Caco-2 (cell line): ENCODE results near the gene TFR2. TPM values are rescaled to one million over a fixed set of nuclear protein-coding genes. Genes with fewer than 3 reads are reported as not detected.

Experiments
- BruUV-seq: library from RNA; stranded (reverse); fragments of 400-500 nt; replicated peaks from 2 replicates; lab custom pipeline; 2021; lab: Mats Ljungman, UMichigan
- CTCF ChIA-PET: fragments of 300-600 bp; sonication (Branson Sonifier 250); formaldehyde crosslinking; loops from one replicate; lab custom pipeline; 2022; ENCODE audit warnings: antibody characterized with exemption; lab: Charles Lee
- POLR2A ChIA-PET: fragments of 300-600 bp; sonication (Branson Sonifier 250); formaldehyde crosslinking; loops from one replicate; lab custom pipeline; 2022; ENCODE audit warnings: antibody characterized with exemption; lab: Charles Lee
- DNase-seq, 2 experiments: peaks; one replicate each; pipeline versions ENCODE4 v3.0.0 to v3.0.0-alpha.2; 2020 to 2022
- H3K27me3 ChIP-seq: replicated peaks from 2 replicates; pipeline ENCODE4 v1.6.0; 2011; ENCODE audit warnings: low read length; ENCODE audit not compliant: control insufficient read depth, insufficient read depth
- H3K36me3 ChIP-seq: 2 replicates; pipeline ENCODE4 v1.5.1; 2011; ENCODE audit warnings: low read length; ENCODE audit not compliant: control insufficient read depth, insufficient read depth
- H3K4me1 ChIP-seq: fragments of 250-450 bp; sonication (Bioruptor Pico); 2 replicates; pipeline ENCODE4 v1.5.1; 2020; ENCODE audit warnings: mild to moderate bottlenecking
- H3K4me3 ChIP-seq: 2 replicates; pipeline ENCODE4 v1.5.1; 2011; ENCODE audit warnings: low read depth, mild to moderate bottlenecking, control low read depth, low read length
- H3K9me3 ChIP-seq: fragments of 250-450 bp; sonication (Bioruptor Pico); 2 replicates; pipeline ENCODE4 v1.5.1; 2020; ENCODE audit warnings: mild to moderate bottlenecking, moderate library complexity
- H3K27ac Mint-ChIP-seq: one replicate; pipeline ENCODE4 v1.8.0; 2022; ENCODE audit warnings: mixed read lengths; ENCODE audit not compliant: unreplicated experiment
- H3K27me3 Mint-ChIP-seq: one replicate; pipeline ENCODE4 v1.8.0; 2022; ENCODE audit warnings: mixed read lengths; ENCODE audit not compliant: insufficient read depth, unreplicated experiment
- H3K36me3 Mint-ChIP-seq: one replicate; pipeline ENCODE4 v1.8.0; 2022; ENCODE audit warnings: mild to moderate bottlenecking, mixed read lengths; ENCODE audit not compliant: insufficient read depth, unreplicated experiment
- H3K4me1 Mint-ChIP-seq: one replicate; pipeline ENCODE4 v1.8.0; 2022; ENCODE audit warnings: low read depth, mixed read lengths; ENCODE audit not compliant: unreplicated experiment
- H3K4me3 Mint-ChIP-seq: one replicate; pipeline ENCODE4 v1.8.0; 2022; ENCODE audit warnings: mild to moderate bottlenecking, moderate library complexity, mixed read lengths; ENCODE audit not compliant: unreplicated experiment
- H3K9me3 Mint-ChIP-seq: one replicate; pipeline ENCODE4 v1.8.0; 2022; ENCODE audit warnings: mixed read lengths; ENCODE audit not compliant: unreplicated experiment
- CTCF ChIP-seq, 2 experiments: fragments of 200-600 bp in 1 of 2; IDR thresholded peaks; 1 replicate in 1 of 2; 2 replicates in 1 of 2; pipeline versions ENCODE4 v1.5.1 to v1.8.0; 2011 to 2022; ENCODE audit warnings: antibody characterized with exemption in 1 of 2, control low read depth in 1 of 2, inconsistent platforms in 1 of 2, low read depth in 1 of 2, low read length in 1 of 2, mild to moderate bottlenecking in 1 of 2, moderate library complexity in 1 of 2; ENCODE audit not compliant: insufficient read depth in 1 of 2, severe bottlenecking in 1 of 2, unreplicated experiment in 1 of 2
- intact Hi-C: fragments of 100-400 bp; cut with micrococcal nuclease; formaldehyde crosslinking; loops from one replicate; pipeline ENCODE4 v1.10.0; 2022; ENCODE audit not compliant: unreplicated experiment
- total RNA-seq: library from RNA; stranded (reverse); gene quantifications from 2 replicates; pipeline ENCODE4 v1.2.3, GENCODE V29; 2022

Gene TFR2
- total RNA-seq, 1 experiment from 2014 or later, result 9.7 TPM

DNA sequence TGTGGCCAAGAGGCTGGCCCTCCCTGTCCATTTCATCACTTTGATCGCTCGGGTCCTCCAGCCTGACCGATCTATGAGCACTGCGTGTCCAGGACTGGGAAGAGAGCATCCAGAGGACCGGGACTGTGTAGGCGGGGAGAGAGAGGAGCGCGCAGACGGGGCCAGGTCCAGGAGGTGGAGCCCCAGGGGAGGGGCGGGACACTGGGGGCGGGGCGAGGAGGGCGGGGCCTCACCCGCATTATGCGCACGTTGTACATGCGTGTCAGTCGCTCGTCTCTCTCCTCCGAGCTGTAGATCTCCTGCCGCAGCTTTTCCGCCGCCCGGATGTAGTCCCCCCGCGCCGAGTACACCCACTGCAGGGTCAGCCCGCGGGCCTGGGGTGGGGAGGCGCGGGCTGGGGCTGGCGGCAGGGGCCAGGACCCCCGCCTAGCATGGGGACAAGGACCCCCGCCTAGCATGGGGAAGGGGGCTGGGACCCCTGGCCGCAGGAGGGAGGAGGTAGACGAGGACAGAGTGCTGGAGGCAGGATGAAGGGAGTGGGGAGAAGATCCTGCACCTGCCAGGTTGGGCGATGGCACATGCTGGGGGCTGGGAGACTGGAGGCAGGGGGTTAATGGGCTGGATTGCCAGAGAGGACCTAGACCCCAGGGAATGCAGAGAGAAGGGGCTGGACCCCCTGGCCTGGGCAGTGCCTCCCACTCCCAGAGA lies 14.7 kb downstream of the TFR2 start:
- Mint-ChIP-seq H3K4me1 (peaks cover 4% of the 10 kb centered on the region), H3K4me3 (no peak overlapping the region), H3K27me3 (no peaks in the 10 kb centered on the region), H3K27ac (no peak overlapping the region), H3K36me3 (peaks cover 7% of the 10 kb centered on the region), H3K9me3 (no peaks in the 10 kb centered on the region)
- CTCF ChIA-PET, result interaction anchor here (1.8 kb wide), 1 partner anchor 14 kb away, joined by 3 read pairs; the partner anchor contains the start of gene MOSPD3
- no peaks in the 10 kb centered on the region for H3K9me3 ChIP-seq
- H3K4me3 ChIP-seq, result peak overlapping the region; percentile 12
- no peak for TF ChIP-seq CTCF (IDR thresholded peaks at IDR 0.05; ENCODE audit: insufficient read depth in 1 of 2, low read depth in 1 of 2, low read length in 1 of 2, severe bottlenecking in 1 of 2, unreplicated experiment in 1 of 2)
- POLR2A ChIA-PET, result no interaction called here
- no peaks in the 10 kb centered on the region for H3K4me1 ChIP-seq
- intact Hi-C loops, result no loop called here
- no peaks in the 10 kb centered on the region for H3K36me3 ChIP-seq
- DNase-seq, result peak; percentile 55 to 77
- no peaks in the 10 kb centered on the region for H3K27me3 ChIP-seq
- no TSS peak for BruUV-seq

DNA sequence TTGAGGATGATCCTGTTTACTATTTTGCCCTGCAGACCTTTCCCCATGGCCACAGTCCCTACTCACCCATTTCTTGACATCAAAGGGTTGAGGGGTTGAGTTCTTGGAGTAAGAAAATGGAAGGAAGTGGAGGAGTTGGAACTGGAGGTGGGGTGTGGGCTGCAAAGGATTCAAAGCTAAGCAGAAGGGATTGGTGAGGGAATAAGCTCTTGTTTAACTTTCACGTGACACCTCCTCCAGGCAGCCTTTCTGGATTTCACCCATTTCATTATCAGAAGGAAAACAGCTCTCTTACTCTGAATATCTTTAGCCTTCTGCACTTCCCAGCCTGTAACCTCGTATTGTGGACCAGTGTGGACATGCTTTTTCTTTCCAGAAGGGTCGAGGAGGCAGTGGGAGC lies 15.3 kb downstream of the TFR2 start:
- POLR2A ChIA-PET, result interaction anchor here (0.5 kb wide), 1 partner anchor 192 kb away, joined by 3 read pairs; no protein-coding TSS in a partner anchor
- no TSS peak for BruUV-seq
- CTCF ChIA-PET, result interaction anchor here (1.8 kb wide), 1 partner anchor 14 kb away, joined by 3 read pairs; the partner anchor contains the start of gene MOSPD3

More for the DNA sequence above, 15.3 kb downstream of the TFR2 start:
- Mint-ChIP-seq H3K4me1 (peaks cover 9% of the 10 kb centered on the region), H3K36me3 (peaks cover 7% of the 10 kb centered on the region), H3K9me3 (no peaks in the 10 kb centered on the region), H3K27ac (no peak overlapping the region), H3K27me3 (no peaks in the 10 kb centered on the region), H3K4me3 (no peak overlapping the region)
- no peak for DNase-seq
- TF ChIP-seq CTCF (IDR thresholded peaks at IDR 0.05; ENCODE audit: insufficient read depth in 1 of 2, low read depth in 1 of 2, low read length in 1 of 2, severe bottlenecking in 1 of 2, unreplicated experiment in 1 of 2), result no peak
- no peak overlapping the region for H3K4me3 ChIP-seq
- no peaks in the 10 kb centered on the region for H3K9me3 ChIP-seq
- intact Hi-C loops, result no loop called here
- H3K27me3 ChIP-seq, result no peaks in the 10 kb centered on the region
- H3K36me3 ChIP-seq, result no peaks in the 10 kb centered on the region
- no peaks in the 10 kb centered on the region for H3K4me1 ChIP-seq
